IPS DF 6.9 (cell line): ENCODE measurements around the gene HOXA10.

Experiments
- DNase-seq: peaks from one replicate; pipeline ENCODE4 v3.0.0-alpha.2; 2013; ENCODE audit warnings: low read depth, low spot score
- H3K27ac ChIP-seq: one replicate; pipeline ENCODE4 v1.5.1; 2013; ENCODE audit warnings: low read length, control low read depth
- H3K27me3 ChIP-seq: 2 replicates; pipeline ENCODE4 v1.6.1; 2013; ENCODE audit warnings: mild to moderate bottlenecking, low read length; ENCODE audit not compliant: control insufficient read depth, insufficient read depth
- H3K36me3 ChIP-seq: 2 replicates; pipeline ENCODE4 v1.6.1; 2013; ENCODE audit warnings: low read length; ENCODE audit not compliant: control insufficient read depth, insufficient read depth
- H3K4me1 ChIP-seq: 2 replicates; pipeline ENCODE4 v1.6.1; 2013; ENCODE audit warnings: low read length; ENCODE audit not compliant: control insufficient read depth, insufficient read depth
- H3K4me3 ChIP-seq: 2 replicates; pipeline ENCODE4 v1.5.1; 2013; ENCODE audit warnings: mild to moderate bottlenecking, low read length
- H3K9me3 ChIP-seq: 2 replicates; pipeline ENCODE4 v1.6.1; 2013; ENCODE audit warnings: low read length, inconsistent platforms; ENCODE audit not compliant: control insufficient read depth, insufficient read depth
- WGBS: extraction: QIAGEN DNeasy Blood & Tissue Kit; methylation state at CpG from one replicate; pipeline ENCODE4 v1.1.7; 2013; ENCODE audit warnings: mixed read lengths, missing lambda C conversion rate; ENCODE audit not compliant: insufficient read length, insufficient coverage; 5-methylcytosine and 5-hydroxymethylcytosine counted together

HOXA10 gene

DNA sequence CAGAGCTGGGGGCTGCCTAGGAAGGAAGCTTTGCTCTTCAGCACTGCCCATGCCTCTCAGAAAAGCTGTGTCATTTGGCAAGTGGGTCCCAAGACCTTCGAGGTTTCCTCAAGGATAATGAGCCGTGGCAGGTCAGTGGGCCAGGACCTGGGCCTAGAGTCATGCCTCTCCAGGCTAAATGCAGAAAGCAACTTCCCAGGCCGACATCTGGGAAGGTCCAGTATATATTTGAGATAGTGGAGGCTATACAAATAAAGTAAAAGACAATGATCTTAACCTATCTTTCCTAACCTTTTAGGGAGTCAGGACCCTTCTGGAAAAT is 2.4 kb upstream of the HOXA10 start:
- H3K27me3 ChIP-seq = peaks cover 98% of the 10 kb centered on the region

DNA sequence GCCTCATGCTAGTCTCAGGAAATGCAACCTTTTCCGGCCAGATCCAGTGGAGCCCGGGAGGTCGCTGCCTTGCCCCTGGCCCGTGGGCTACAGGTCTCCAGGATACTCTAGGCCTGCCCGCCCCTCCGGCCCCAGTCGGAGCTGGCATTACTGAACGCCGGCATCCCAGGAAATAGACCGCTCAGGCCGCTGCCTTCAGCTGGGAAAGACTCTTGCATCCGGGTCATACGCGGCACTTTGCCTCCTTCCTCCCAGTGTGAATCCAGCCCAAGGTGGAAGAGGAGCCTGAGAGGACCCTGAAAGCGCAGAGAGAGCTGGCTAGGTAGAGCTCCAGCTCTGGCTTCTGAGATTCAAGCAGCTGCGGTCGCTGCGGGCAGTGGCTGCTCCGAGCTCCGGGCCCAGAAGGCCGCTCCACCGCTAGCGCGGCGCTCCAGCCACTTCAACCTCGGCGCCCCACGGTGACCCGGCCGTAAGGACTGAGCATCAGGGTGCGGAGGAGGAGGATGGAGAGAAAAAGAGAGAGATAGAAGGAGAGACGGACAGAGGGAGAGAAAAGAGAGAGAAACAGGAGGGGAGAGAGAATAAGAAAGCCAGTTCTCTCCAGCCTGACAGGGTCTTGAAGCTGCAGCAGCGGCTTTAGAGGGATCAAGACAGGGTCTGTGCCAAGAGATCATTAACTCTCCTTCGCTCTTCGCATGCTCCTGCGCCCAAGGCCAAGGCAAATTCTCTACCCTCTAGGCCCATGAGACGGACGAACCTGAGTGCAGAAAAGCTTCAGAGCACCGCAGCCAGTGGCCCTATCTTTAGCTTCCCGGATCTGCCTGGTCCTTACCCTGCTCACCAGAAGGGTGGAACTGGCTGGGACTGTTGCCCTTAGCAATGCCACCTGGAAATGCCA is 1.8 kb upstream of the HOXA10 start:
- H3K9me3 ChIP-seq = no peaks in the 10 kb centered on the region
- H3K4me1 ChIP-seq = peaks cover 4% of the 10 kb centered on the region; the same call in 1 of the 2 replicates
- no CpG with 5 or more reads among the region's 40 CpGs for WGBS
- H3K4me3 ChIP-seq = no peak overlapping the region
- peaks cover 97% of the 10 kb centered on the region for H3K27me3 ChIP-seq
- H3K36me3 ChIP-seq = no peaks in the 10 kb centered on the region
- no peak overlapping the region for H3K27ac ChIP-seq
- DNase-seq = no peak

More for the DNA sequence above, 2.4 kb upstream of the HOXA10 start:
- peaks cover 4% of the 10 kb centered on the region; the same call in 1 of the 2 replicates for H3K4me1 ChIP-seq
- H3K27ac ChIP-seq = no peak overlapping the region
- no peaks in the 10 kb centered on the region for H3K9me3 ChIP-seq
- H3K36me3 ChIP-seq = no peaks in the 10 kb centered on the region
- WGBS = no CpG with 5 or more reads among the region's 3 CpGs
- DNase-seq = no peak
- H3K4me3 ChIP-seq = no peak overlapping the region

DNA sequence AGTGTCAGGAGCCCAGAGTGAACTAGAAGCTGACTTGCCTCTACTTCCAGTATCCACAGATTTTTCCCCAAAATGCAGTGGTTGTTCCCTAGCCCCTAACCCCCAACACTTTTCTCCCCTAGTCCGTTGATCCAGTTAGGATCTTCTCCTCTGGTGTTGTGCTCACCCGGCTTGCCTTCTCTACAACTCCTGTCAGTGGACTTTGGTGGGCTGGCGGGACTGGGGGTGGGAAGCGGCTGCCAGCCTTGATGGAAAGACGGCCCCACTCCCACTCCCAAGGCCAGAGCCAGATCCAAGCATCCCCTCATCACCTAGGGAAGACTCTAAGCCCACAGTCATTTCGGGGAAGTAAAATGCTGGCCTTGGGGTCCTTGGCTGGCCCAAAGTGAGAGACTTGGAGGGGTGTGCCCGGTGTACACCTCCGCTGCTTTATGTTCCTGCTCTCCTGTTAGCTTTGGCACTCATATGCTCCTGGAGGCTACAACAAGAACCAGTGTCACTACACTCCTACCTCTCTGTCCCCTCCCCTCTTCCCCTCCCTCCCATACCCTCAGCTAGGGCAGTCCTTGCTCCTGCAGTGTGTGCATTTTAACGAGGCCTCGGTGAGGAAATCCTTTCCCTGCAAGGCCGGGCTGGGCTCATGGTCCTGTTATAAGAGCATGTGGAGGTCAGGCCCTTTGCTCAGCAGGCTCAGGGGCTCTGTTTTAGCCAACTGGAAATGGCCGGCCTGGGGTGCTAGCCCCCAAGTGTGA is 930 bp upstream of the HOXA10 start:
- no CpG with 5 or more reads among the region's 12 CpGs for WGBS
- H3K36me3 ChIP-seq = no peaks in the 10 kb centered on the region
- H3K4me1 ChIP-seq = peaks cover 4% of the 10 kb centered on the region; the same call in 1 of the 2 replicates
- H3K27ac ChIP-seq = no peak overlapping the region
- no peak for DNase-seq
- no peak overlapping the region for H3K4me3 ChIP-seq
- H3K9me3 ChIP-seq = no peaks in the 10 kb centered on the region
- H3K27me3 ChIP-seq = peaks cover 92% of the 10 kb centered on the region

DNA sequence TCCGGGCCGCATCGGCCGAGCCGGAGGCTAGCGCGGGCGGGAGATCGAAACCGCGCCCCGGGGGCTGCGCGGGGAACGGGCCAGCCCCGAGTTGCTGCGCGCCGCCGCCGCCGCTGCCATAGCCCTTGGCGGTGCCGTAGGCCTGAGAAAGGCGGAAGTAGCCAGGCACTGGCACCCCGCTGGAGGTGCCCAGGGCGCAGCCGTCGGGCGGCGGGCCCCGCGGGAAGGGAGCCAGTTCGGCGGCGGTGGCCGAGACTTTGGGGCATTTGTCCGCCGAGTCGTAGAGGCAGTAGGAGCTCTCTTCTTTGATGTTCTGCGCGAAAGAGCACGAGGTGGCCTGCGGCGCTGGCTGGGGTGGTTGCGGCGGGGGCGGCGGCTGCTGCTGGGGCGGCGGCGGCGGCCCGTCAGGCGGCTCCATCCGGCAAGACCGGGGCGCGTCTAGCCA is 587 bp downstream of the HOXA10 start:
- no peak overlapping the region for H3K27ac ChIP-seq
- DNase-seq = no peak
- H3K9me3 ChIP-seq = no peaks in the 10 kb centered on the region
- H3K4me1 ChIP-seq = peaks cover 4% of the 10 kb centered on the region; the same call in 1 of the 2 replicates
- no peak overlapping the region; the same call in 1 of the 2 replicates for H3K4me3 ChIP-seq
- no CpG with 5 or more reads among the region's 59 CpGs for WGBS
- H3K27me3 ChIP-seq = peaks cover 92% of the 10 kb centered on the region
- H3K36me3 ChIP-seq = no peaks in the 10 kb centered on the region

DNA sequence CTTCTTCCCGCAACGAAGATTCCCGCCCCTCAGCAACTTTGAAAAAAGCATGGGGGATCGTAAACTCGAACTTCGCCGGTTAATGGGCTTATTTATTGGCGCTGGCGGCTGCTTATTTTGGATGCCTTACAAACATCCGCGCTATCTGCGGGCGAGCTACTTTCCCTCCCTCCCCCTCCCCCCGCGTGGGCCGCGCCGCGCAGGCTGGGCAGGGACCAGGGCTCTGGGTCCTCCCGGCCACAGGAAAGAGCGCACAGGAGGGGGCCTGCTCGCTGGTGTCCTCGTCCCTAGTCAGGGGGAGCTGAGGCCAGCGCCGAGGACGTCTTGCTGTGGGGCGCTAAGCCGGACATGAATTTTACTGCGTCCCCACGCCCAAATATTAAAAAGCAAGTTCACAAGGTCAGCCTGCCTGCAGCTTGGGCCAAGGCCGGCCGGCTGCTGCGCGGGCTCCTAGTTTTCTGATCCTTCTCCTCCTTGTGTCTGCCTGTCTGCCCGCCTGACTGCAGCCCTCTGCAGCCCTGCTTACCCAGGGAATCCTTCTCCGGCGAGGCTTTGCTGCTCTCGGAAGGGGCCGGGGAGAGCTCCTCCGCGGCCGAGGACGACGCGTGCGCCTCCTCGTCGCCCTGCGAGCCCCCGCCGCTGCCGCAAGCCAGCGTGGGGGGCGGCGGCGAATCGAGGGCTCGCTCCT is 1.2 kb downstream of the HOXA10 start:
- peaks cover 4% of the 10 kb centered on the region; the same call in 1 of the 2 replicates for H3K4me1 ChIP-seq
- peaks cover 92% of the 10 kb centered on the region for H3K27me3 ChIP-seq
- H3K9me3 ChIP-seq = no peaks in the 10 kb centered on the region
- no peaks in the 10 kb centered on the region for H3K36me3 ChIP-seq
- H3K27ac ChIP-seq = no peak overlapping the region
- H3K4me3 ChIP-seq = no peak overlapping the region
- no CpG with 5 or more reads among the region's 58 CpGs for WGBS
- DNase-seq = no peak

DNA sequence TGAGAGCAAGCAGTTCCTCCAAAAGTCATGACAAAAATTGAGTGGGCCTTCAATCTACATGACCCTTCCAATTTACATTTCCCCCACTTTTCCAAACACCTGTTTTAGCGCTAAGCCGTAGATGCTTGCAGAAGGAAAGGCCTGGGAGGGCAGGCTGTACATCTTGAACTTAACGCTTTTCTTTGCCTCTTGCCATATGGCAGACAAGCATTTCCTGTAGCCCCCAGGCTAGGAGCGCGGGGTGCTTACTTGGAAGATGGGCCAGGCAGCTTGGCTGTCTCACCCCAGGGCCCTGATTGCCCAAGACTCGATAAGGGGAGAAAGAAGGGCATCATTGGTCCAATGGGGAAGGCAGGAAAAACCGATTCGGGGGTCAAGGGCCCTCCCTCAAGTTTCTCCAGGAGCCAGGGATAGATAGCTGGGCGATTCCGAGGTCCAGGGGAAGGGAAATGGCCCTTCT is 1.8 kb downstream of the HOXA10 start:
- DNase-seq = no peak
- Histone ChIP-seq H3K4me1 (peaks cover 4% of the 10 kb centered on the region; the same call in 1 of the 2 replicates), H3K27me3 (peaks cover 92% of the 10 kb centered on the region), H3K4me3 (no peak overlapping the region), H3K36me3 (no peaks in the 10 kb centered on the region), H3K9me3 (no peaks in the 10 kb centered on the region), H3K27ac (no peak overlapping the region)
- no CpG with 5 or more reads among the region's 10 CpGs for WGBS

DNA sequence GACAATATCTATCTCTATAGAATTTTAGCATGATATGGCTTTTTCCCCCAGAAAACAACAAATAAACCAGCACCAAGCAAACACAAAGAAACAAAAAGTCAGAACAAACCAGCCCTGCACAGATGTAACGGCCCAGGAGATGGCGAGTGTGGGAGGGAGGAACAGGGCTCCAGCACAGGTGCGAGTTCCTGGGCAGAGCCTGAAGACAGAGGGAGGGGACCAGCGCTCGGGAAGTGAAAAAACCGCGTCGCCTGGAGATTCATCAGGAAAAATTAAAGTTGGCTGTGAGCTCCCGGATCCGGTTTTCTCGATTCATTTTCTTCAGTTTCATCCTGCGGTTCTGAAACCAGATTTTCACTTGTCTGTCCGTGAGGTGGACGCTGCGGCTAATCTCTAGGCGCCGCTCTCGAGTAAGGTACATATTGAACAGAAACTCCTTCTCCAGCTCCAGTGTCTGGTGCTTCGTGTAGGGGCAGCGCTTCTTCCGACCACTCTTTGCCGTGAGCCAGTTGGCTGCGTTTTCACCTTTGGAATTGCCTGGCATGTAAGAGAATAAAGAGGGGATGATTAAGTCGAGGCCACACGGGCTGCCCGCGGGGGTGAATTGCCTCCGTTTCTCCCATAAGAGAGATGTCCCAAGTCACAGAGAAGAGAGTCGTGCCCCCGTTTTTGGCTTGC is 2.3 kb downstream of the HOXA10 start:
- no CpG with 5 or more reads among the region's 30 CpGs for WGBS
- Histone ChIP-seq H3K27ac (no peak overlapping the region), H3K9me3 (no peaks in the 10 kb centered on the region), H3K4me3 (no peak overlapping the region), H3K4me1 (peaks cover 4% of the 10 kb centered on the region; the same call in 1 of the 2 replicates), H3K36me3 (no peaks in the 10 kb centered on the region), H3K27me3 (peaks cover 92% of the 10 kb centered on the region)
- no peak for DNase-seq

DNA sequence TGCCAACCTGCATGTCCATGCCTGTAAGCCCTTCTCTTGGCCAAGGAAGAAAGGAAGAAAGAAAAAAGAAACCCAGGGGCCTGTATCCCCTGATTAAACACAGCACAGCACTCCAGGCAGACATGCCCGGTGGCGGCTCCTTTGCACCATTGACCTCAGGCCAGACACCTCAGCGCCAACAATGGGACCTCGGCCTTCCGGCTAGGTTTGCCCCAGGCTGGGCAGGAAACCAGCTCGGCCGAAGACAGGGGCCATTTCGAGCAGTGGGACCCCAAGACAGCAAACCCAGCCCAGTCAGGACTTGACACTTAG is 2.8 kb downstream of the HOXA10 start:
- peaks cover 92% of the 10 kb centered on the region for H3K27me3 ChIP-seq
- no peak for DNase-seq
- H3K9me3 ChIP-seq = no peaks in the 10 kb centered on the region
- no peaks in the 10 kb centered on the region for H3K36me3 ChIP-seq
- no CpG with 5 or more reads among the region's 8 CpGs for WGBS
- no peak overlapping the region for H3K27ac ChIP-seq
- no peak overlapping the region for H3K4me3 ChIP-seq
- peaks cover 4% of the 10 kb centered on the region; the same call in 1 of the 2 replicates for H3K4me1 ChIP-seq

DNA sequence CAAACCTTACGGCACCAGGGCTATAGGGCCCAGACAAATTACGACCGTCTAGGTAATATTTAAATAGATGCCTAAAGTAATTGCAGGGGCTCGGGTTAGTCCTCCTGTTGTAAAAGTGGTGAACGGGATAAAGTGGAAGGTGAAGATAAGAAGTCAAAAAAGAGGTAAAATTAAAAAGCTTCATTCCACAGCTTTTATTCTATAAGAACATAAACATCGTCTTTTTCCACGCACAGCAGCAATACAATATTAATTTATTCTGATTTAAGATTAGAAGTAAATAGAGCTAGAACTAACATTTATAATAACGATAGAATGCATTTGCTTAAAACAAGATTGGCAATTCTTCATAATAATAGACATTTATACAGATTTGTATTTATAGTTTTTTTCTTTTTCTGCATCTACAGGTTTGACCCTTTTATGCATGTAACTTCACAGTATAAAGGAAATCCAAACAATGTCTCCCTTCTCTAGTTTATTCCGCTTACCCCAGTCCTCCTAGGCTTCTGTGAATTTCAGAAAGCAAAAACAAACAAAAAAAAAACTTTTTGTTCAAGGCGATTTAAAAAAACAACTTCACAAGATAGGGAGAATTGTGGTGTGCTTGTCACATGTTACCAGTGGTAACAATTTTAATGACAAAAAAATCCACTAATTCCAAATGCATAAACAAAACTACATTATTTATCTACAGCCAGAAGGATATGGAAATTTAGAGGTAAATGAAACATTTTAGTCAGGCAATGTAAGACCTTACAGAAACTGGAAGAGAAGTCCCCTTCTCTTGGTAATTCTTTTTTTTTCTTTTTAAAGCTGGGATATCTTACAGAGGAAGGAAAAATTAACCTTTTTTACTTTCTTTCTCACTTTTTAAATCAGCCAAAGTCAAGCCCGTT is 3.4 kb downstream of the HOXA10 start:
- Histone ChIP-seq H3K4me3 (no peak overlapping the region), H3K36me3 (no peaks in the 10 kb centered on the region), H3K27me3 (peaks cover 92% of the 10 kb centered on the region), H3K27ac (no peak overlapping the region), H3K4me1 (peaks cover 4% of the 10 kb centered on the region; the same call in 1 of the 2 replicates), H3K9me3 (no peaks in the 10 kb centered on the region)
- no CpG with 5 or more reads among the region's 11 CpGs for WGBS
- no peak for DNase-seq
